Epidermal melanocyte (primary cell): ENCODE data around the gene ATF6B.

Experiments used
- DNase-seq: peaks from one replicate; pipeline ENCODE4 v3.0.0; 2011; ENCODE audit warnings: low spot score; ENCODE audit not compliant: insufficient read length

ATF6B gene

DNA sequence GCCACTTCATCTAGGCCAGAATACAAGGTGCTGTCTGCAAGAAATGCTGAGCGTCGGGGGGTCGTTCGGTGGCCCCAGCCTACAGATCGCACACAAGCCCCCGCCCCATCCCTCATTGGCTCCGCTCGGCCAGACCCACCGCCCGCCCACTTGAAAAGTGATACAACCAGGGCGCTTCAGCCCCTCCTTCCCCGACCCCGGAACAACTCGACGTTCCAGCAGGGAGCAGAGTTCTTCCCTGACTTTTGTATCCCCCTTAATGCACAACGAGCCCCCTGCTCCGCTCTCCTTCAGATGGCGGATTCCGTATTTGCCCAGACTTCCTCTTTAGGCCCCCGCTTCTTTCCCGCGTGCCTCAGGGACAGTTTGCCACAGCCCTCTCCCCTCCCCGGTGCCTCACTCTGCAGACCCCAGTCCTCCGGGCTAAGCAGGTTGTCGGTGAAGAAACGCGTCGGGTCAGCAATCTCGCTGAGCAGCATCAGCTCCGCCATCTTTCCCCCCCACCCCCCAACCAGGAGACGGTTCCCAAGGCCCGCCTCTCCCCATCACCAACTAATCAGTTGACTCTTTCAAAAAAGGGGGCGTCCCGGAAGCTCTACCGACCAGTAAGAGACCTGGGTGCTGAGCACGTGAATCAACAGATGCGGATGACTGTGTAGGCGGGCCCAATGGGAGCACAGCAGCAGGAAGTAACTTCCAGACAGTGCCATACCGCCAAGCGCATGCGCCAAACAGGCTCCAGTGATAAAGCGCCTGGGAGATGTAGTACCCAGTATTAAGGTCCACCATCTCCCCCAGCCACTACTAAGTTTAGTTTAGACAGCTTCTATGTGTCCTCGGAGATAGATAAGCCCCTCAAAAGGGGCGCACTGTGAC, at the start of gene ATF6B:
Gene ATF6B, minus strand, starts transcription at position 530 of the 876 bp plus-strand sequence. Its CDS starts 39 bp downstream, at position 491.
- DNase-seq: peak; percentile 95

DNA sequence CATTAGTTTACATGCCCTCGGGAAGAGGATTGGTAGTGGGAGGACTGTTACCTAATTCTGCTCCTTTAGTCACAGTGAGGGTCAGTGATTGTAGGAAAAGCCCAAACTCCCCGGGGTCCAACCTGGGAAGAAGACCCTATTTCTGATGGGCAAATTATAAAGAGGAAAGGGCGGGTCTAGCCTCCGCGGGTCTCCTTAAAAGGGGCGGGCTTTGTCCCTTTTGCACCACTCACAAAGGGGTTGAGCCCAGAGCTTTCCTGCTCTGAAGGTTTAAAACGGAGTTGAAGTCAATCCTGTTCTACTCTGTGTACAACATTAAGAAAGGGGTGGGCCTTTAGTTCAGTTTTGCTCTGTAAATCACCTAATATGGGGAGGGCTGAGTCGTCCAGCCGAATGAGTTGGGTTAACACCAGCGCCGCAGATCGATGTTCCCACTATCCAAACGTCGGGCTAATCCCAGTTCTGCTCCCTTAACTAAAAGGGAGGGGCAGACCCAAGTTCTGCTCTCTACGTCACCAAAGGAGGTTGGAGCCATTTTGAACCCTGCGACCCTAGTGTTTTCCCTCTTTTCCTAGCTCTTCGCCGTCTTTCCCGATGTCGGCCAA, 49.2 kb upstream of the ATF6B start:
- DNase-seq: no peak

DNA sequence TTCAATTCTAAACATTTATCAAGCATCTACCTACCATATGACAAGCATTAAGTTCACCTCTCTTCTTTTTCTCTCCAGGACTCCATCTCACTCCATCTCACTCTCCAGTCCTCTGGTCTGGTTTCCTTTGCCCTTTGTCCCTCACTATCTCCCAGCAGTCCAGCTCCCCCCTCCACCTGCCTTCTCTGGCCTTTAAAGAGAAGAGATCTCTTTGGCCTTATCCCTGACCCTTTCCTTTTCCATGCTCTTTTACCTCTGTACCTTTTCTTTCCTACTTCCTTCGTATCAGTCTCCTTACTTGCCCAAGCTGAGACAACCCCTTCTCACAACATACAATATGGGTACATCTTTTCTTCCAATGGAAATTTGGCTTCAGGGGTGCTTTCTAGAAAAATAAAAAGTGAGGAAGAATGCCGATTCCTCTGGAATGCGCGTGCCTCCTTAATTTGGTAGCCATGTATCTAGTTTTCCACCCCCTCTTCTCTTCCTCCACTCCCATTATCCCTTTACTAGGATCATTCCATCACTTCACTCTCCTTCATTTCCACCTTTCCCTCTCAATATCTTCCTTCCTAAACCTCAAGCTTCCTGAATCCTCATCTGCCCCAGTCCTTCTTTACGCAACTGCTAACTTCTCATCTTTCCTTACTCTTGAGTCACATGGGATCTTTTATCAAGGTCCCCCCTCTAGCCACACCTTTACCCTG, 48.6 kb upstream of the ATF6B start:
- DNase-seq: no peak

DNA sequence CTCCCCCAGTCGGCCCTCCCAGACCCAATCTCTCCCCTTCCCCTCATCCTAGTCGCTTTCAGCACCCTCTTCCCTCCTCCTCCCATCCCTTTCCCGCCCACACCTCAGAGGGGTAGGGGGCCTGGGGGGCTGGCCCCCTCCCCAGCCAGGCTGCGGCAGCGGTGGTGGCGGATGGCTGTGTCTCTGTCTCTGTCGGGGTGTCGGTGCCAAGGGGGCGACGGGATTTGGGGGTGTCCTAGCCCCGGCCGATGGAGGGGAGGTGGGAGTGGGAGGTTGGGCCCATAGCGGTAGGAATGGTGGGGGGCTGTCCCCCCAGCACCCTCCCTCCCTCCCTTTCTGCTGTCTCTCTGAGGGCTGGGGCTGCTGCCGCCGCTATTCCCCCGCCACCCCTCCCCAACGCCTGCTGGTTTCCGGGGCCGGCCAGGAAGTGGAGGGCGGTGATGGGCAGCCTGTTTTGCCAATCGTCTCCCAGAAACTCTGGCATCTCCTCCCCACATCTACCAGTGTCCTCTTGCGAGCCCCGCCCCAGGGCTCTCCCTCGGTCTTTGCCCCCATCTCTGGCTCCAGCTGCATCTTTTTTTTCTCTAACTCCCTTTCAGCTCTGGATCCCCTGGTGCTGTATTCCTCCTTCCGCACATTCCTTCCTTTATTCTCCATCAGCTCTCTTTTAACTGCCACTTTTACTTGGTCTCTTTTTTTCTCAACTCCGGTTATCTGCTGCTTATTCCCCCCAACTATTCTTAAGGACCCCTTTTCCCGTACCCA, 47.8 kb upstream of the ATF6B start, which contains the start of gene AGPAT1:
Gene AGPAT1, minus strand, starts transcription at position 374 of the 765 bp plus-strand sequence. CDS start 4,588 bp downstream, outside the sequence.
- DNase-seq: peak; percentile 98

DNA sequence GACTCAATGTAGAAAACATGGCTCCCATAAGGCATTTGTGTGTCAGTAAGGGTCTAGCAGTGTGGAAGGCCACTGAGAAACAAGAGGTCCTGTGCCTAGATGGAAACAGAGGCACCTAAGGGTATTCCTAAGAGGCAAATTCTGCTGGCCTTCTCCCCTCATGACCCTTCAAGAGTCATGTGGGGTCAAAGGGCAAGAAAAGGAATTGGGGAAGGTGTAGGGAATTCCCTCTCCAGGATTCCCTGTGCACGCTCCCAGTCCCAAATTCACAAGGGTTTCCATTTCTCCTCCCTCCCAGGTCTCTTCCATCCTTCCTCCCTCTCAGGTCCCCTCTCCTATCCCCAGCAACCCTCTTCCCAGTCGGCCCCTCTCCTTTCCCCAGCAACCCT, 47.3 kb upstream of the ATF6B start:
- no peak for DNase-seq

DNA sequence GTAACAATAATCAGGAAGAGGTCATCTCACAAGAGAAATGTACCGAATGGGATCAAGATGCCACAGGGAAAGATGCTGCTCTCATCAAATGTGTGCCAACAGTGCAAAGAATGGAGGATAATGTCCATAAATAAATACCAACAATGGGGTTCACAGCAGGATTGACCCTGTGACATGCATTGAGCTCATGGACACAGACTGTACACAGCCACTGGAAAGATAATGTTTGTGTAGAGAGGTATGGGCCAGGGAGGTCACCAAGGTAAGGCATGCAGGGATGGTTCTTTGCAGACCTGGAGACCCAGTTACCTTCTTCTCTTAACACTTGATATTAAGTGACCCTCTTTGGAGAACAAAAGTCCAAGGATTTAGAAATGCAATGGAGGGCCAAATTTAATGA, 46.4 kb upstream of the ATF6B start:
- DNase-seq: no peak

DNA sequence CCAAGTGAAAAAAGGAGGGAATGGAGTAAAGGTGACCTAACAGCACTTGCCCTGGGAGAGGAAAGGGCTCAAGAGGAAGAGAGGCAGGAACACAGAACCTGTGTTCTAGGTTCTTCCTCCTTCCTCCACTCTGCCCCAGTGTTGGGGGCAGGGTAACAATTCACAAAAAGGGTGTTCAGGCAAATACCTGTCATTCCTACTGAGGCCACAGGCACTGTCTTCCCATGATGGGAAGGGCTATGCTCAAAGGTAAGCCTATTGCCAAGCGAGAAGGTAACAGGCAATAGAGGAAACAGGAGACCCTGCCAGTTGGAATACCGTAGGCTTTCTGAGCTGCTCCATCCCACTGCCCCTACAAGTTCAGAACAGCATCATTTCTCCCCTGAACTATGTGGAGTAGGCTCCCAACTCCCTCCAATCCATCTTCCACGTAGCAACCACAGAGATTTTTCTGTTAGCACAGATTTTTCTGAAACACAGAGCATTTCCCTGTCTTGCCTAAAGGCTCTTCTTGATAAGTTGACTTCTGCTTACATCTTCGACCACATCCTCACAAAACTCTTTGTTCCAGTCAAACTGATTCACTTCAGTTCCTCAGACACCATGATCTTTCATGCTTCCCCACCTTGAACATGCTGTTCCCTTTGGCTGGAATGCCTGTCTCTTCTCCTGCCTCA, 45.1 kb upstream of the ATF6B start:
- no peak for DNase-seq

DNA sequence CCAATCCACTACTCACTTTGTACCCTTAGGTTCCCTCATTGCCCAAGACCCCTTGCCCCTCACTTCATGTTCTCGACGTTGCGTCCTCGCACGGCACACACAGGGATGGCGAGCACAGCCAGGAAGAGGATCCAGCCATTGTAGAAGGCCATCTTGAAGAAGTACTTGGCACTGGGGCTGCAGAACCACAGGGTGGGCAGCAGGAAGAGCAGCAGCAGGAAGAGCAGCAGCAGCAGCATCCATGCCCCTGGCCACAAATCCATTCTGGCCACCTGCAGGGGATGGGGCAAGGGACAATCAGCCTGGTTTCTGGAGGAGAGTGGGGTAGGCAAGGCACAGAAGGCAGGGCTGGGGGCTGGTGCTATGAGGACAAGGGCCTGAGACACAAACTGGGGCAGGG, 43.2 kb upstream of the ATF6B start:
- DNase-seq: no peak

DNA sequence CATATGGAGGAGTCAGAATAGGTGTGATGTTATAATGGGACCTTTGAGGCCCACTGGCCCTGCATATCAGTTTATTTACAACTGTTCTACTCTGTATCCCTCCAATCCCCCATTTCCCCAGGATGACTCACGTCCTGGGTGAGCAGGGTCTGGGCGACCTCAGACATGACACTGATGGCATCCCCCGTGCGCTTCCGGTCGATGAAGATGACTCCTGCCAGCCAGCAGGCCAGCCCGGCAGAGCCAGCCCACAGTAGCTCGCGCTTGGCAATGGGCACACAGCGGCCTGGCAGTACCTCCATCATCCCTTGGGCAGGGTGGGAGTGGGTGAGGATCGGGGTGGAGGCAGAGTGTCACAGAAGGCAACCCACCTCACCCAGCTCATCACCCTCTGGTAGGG, 42.2 kb upstream of the ATF6B start:
- DNase-seq: no peak

DNA sequence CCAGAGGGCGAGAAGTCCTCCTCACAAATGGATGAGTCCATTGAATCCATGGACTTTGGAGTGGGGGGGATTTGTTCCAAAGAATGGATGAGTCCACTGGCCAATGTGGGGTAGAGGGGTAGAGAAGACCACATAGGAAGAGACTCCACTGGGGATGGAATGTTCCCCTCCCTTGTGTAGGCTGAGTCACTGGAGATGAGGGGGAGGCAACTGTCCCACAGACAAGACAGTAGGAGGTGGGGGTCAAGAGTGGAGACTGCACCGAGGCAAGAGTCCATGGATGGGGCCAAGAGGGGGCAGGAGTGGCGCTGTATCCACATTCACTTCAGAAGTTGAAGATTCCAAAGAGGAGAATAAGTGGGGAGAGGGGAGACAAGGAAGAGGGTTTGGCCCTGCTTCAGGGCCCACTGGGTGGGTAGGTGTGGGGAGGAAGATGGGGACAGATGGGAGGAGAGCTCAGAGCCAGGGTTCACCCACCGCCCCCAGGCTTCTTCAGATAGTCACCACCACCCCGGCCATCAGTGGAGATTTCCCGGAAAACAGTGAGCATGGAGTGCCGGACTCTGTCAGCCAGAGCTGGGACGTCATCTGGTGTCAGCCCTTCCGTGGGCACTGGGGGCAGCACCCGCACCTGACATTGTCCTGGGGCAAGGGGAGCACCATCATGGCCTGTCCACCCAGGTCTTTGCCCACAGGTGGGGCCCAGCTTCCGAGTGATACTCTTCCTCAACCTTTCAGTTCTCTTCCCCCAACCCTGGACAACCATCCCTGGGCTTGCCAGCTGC, 41.0 kb upstream of the ATF6B start:
- no peak for DNase-seq

DNA sequence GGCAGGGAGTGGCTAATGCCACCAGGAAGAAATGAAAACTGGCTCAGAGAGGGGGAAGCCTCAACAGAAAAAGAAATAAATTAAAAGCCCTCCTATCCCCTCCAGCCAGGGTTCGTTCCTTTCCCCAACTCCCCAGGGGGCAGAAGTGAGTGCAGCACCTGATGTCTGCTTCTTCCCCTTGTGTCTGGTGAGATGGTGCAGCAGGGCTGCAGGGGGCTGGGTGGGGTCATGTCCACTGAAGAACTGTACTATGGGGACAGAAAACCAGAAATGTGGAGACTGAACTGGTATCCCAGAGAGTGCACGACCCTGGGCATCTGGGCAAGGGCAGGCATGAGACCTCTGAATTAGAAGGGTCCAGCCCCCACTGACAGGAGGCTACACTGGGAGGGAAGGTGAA, 40.3 kb upstream of the ATF6B start:
- DNase-seq: no peak

DNA sequence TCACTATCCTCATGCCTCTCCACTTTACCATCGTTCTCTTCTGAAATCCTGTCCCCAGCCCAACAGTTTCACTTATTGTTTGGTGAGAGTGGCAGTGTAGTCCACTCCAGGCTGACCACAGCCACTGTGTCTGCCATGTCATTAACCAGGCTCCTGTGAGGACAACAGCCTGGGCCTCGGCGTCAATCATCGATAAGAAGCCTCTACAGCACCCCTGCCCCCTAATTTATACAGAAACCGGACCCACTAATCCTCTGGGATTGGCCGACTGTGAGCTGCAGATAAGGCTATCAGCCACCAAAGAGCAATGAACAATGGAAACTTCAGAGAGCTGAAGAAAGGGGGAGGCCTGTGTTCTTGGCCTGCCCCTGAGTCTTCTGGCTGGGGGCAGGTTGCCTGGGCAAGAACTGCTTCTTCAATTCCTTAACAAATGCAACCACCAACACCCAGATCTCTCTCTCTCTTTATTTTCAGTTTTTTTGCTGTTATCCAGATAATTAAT, 39.8 kb upstream of the ATF6B start:
- no peak for DNase-seq

DNA sequence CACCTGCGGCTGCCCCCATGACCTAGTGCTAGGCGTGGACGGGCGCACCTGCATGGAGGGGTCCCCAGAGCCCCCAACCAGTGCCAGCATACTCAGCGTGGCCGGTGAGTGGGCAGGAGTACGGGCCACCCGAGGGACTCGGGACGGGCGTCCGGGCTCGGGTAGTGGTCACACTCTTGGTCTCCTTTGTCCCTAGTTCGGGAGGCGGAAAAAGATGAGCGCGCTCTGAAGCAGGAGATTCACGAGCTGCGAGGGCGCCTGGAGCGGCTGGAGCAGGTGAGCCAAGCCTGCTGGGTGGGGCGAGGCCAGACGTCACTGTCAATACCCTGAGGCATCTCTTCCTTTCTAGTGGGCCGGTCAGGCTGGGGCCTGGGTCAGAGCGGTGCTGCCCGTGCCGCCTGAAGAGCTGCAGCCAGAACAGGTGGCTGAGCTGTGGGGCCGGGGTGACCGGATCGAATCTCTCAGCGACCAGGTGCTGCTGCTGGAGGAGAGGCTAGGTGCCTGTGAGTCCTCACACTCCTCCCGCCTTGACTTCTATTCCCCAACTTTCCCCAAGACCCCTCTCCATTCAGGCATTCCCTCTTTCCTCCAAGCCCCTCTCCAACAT, 39.2 kb upstream of the ATF6B start:
- no peak for DNase-seq

DNA sequence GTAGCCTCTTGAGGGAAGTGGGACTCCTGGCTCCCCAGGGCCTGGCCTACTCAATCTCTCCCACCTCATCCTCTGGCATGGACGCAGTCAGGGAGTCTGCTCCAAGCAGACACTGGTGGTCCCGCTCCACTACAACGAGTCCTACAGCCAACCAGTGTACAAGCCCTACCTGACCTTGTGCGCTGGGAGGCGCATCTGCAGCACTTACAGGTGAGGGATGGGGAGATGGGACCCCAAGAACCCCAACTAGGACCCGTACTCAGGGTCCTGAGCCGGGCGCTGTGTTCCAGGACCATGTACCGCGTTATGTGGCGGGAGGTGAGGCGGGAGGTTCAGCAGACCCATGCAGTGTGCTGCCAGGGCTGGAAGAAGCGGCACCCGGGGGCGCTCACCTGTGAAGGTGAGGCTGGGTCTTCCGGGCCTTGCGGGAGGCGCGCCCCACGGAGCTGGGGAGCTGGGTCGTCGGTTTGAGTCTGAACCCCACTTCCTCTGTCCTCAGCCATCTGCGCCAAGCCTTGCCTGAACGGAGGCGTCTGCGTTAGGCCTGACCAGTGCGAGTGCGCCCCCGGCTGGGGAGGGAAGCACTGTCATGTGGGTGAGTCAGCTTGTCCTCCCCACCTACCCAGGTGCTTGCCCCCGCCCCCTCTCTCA, 38.5 kb upstream of the ATF6B start:
- no peak for DNase-seq

DNA sequence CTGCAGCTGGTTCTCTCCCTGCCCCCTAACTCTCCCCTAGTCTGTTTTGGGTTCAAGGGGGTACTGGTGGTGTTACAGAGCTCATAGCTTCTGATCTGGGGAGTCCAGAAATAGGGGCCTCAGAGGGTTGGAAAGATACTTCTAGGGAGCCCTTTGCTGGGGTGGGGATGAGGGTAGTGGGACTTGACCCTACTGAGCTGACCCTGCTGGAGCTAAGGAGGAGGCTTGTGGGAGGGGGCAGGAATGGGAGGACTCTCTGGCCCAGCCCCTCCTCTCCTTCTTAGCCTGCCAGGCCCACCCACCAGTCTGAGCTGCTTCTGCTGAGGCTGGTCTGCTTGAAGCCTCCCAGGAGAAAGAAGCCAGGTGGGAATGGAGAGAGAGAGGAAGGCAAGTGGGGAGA, 36.2 kb upstream of the ATF6B start, which contains the start of gene EGFL8:
Gene EGFL8, plus strand, starts transcription at position 301 of the 400 bp plus-strand sequence. CDS start 1,571 bp downstream, outside the sequence.
- no peak for DNase-seq

DNA sequence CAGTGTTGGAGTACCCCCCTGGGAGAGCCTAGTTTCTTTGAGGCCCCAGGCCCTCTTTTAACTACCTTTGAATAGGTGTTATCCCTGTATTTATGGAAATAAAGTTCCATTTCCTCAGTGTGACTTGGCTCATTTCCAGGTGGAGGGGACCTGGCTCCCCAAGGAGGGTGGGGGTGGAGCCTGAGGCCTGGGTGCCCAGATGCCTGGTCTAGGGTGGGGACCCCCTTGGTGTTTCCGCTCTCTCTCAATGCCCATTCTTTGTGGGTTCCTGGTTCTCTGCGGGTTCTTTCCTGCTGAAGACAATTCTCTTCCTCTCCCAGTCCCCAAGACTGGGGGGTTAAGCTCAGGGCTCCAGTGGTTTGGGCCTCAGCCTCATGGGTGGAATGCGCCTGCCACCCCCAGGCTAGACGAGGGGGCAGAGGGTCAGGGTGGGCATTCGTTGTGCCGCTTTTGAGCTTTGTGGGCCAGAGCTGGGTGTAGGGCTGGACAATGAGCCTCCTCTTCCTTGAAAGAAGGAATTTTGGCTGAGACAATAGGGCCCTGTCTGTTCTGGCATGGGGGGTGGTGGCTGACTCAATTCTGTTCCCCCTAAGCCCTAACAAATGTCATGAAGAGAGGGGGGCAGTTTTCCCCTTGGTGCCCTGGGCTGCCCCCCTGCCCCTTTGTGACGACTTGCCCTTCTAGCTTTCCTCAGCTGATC, 35.7 kb upstream of the ATF6B start:
- peak; percentile 92 for DNase-seq

DNA sequence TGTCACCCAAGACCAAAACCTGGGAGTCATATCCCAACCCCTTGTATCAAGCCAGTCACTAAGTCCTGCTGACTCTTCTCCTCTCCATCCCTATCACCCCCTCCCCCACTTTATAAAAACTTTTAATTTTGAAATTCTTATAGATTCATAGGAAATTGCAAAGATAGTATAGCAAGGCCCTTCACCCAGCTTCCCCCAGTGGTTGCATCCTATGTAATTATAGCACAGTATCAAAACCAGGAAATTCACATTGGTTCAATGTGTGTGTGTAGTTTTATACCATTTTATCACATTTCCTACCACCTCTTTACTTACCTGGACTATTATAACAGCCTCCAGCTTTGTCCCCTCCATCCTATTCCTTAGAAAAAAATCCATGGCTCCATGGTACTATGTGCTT, 30.0 kb upstream of the ATF6B start:
- no peak for DNase-seq

DNA sequence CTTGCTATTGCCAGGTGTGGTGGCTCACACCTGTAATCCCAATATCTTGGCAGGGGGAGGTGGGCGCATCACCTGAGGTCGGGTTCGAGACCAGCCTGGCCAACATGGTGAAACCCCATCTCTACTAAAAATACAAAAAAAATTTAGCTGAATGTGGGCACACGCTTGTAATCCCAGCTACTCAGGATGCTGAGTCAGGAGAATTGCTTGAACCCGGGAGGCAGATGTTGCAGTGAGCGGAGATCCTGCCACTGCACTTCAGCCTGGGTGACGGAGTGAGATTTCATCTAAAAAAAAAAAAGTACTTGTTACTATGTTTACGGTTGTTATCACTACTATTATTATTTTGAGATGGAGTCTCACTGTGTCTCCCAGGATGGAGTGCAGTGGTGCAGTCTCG, 28.8 kb upstream of the ATF6B start:
- no peak for DNase-seq
